ENCODE data around the gene SSNA1. TPM values are rescaled to one million over a fixed set of nuclear protein-coding genes. Genes with fewer than 3 reads are reported as not detected.
A peak's percentile ranks its signal among the peaks of the same experiment; 100 is the strongest.

The SSNA1 gene
- polyA plus RNA-seq (2013, experiment 1 of 4) = 55.0 TPM
- 51.0 TPM for polyA plus RNA-seq (2013, experiment 2 of 4)
- polyA plus RNA-seq (2013, experiment 3 of 4) = 62.6 TPM
- 61.0 TPM for polyA plus RNA-seq (2013, experiment 4 of 4)

GRCh38 chr9:137188490-137189296 is at the start of gene SSNA1, which contains the start of gene ANAPC2:
Gene SSNA1 (plus strand): TSS chr9:137188676. CDS start chr9:137188727, 51 bp downstream.
Gene ANAPC2 (minus strand): TSS chr9:137188560. CDS start chr9:137188532, 28 bp downstream.
- H3K9me3 ChIP-seq (ENCODE audit: control insufficient read depth, low read length) = no peaks in the 10 kb centered on the region
- H3K36me3 ChIP-seq (ENCODE audit: control insufficient read depth, insufficient read depth, low read length) = no peaks in the 10 kb centered on the region
- H3K27me3 ChIP-seq (ENCODE audit: control insufficient read depth, insufficient read depth, low read length, poor library complexity, severe bottlenecking) = no peaks in the 10 kb centered on the region
- H3K4me1 ChIP-seq (ENCODE audit: control insufficient read depth, insufficient read depth, low read length) = peaks cover 10% of the 10 kb centered on the region
- peak within 1 kb of the TSS; percentile 89 for H3K4me3 ChIP-seq (ENCODE audit: insufficient read depth, low read depth, low read length)
- WGBS, 2 experiments = 1% methylated on average over 98 of the region's 98 CpGs
- H3K27ac ChIP-seq (ENCODE audit: insufficient read depth, low read depth, low read length, poor library complexity, severe bottlenecking) = peak within 1 kb of the TSS; percentile 2

DNA sequence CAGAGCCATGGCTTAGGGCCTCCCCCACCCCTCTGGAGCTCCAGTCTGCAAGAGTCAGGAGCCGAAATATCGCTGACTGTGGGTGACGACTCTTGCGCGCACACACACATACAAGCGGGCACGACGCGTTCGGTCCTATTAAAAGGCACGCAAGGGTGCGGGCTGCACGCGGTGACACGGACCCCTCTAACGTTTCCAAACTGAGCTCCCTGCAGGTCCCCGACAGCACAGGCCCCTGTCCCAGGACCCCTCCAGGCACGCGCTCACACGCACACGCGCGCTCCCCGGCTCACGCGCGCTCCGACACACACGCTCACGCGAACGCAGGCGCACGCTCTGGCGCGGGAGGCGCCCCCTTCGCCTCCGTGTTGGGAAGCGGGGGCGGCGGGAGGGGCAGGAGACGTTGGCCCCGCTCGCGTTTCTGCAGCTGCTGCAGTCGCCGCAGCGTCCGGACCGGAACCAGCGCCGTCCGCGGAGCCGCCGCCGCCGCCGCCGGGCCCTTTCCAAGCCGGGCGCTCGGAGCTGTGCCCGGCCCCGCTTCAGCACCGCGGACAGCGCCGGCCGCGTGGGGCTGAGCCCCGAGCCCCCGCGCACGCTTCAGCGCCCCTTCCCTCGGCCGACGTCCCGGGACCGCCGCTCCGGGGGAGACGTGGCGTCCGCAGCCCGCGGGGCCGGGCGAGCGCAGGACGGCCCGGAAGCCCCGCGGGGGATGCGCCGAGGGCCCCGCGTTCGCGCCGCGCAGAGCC is 49.6 kb upstream of the SSNA1 start, which contains the start of gene GRIN1:
GRIN1 (plus strand) TSS at position 433 of the 746 bp plus-strand sequence. CDS start 333 bp downstream, outside the sequence.
- 12% methylated on average over 104 of the region's 104 CpGs for WGBS, 2 experiments
- Histone ChIP-seq H3K27ac (ENCODE audit: insufficient read depth, low read depth, low read length, poor library complexity, severe bottlenecking) (no peak within 1 kb of the TSS), H3K4me3 (ENCODE audit: insufficient read depth, low read depth, low read length) (no peak within 1 kb of the TSS), H3K9me3 (ENCODE audit: control insufficient read depth, low read length) (no peaks in the 10 kb centered on the region), H3K4me1 (ENCODE audit: control insufficient read depth, insufficient read depth, low read length) (no peaks in the 10 kb centered on the region), H3K27me3 (ENCODE audit: control insufficient read depth, insufficient read depth, low read length, poor library complexity, severe bottlenecking) (peaks cover 98% of the 10 kb centered on the region), H3K36me3 (ENCODE audit: control insufficient read depth, insufficient read depth, low read length) (no peaks in the 10 kb centered on the region)

DNA sequence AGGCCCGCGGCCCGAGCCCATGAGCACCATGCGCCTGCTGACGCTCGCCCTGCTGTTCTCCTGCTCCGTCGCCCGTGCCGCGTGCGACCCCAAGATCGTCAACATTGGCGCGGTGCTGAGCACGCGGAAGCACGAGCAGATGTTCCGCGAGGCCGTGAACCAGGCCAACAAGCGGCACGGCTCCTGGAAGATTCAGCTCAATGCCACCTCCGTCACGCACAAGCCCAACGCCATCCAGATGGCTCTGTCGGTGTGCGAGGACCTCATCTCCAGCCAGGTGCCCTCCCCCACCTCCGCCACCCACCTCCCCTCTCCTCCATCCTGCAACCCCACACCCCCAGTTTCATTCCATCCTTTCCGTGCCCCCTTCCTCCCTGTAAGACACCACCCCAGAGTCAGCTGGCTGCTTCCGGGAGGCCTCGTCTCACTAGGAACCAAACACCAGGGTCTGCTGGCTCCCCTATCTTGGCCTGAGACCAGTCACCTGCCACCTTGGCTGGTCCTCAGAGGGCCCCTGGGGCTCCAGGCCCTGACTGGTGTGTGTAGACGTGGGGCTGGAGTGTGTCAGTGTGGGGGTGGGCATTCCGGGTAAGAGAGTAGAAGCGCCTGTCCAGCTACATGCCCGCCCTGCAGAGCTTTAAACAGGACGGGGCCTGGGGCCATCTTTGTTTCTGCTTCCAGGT is 48.9 kb upstream of the SSNA1 start:
- no peak overlapping the region for H3K27ac ChIP-seq (ENCODE audit: insufficient read depth, low read depth, low read length, poor library complexity, severe bottlenecking)
- 44% methylated on average over 37 of the region's 37 CpGs for WGBS, 2 experiments
- H3K36me3 ChIP-seq (ENCODE audit: control insufficient read depth, insufficient read depth, low read length) = no peaks in the 10 kb centered on the region
- peaks cover 95% of the 10 kb centered on the region for H3K27me3 ChIP-seq (ENCODE audit: control insufficient read depth, insufficient read depth, low read length, poor library complexity, severe bottlenecking)
- no peaks in the 10 kb centered on the region for H3K9me3 ChIP-seq (ENCODE audit: control insufficient read depth, low read length)
- no peaks in the 10 kb centered on the region for H3K4me1 ChIP-seq (ENCODE audit: control insufficient read depth, insufficient read depth, low read length)
- no peak overlapping the region for H3K4me3 ChIP-seq (ENCODE audit: insufficient read depth, low read depth, low read length)

DNA sequence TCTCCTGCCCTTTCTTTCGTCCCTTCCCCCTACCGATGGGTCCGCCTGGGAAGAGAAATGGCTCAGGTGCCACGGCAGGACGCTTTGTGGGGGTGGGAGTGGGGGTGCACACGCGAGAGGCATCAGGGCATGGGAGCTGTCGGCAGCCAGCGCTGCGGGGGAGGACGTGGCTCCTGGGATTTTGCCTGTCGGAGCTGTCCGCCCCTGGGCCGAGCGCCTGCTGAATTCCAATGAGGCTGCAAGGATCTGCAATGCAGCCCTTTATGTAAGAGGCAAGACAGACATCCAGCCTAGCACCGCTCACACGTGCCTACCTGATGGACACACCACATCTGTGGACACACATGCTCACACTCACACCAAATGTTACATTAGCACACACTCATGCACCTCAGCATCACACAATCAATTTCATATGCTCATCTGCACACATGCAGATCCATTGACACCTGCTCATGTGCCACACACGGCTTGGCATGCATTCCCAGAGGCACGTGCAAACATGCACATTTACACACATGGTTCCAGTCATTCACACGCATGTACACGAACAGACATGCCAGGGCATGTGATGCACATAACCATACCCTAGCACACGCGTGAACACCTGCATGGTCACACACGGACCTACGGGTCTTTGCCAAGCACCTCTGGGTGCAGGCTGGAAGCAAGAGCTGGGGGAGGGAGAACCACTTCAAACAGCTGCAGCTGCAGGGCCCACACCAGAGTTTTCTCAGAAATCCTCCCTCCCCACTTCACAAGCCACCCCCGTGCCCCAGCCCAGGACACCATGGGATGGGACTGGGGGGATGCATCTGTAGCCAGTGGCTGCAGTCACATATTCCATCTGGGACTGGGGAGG is 48.1 kb upstream of the SSNA1 start:
- WGBS, 2 experiments = 63% methylated on average over 26 of the region's 26 CpGs
- no peak overlapping the region for H3K27ac ChIP-seq (ENCODE audit: insufficient read depth, low read depth, low read length, poor library complexity, severe bottlenecking)
- no peaks in the 10 kb centered on the region for H3K4me1 ChIP-seq (ENCODE audit: control insufficient read depth, insufficient read depth, low read length)
- H3K27me3 ChIP-seq (ENCODE audit: control insufficient read depth, insufficient read depth, low read length, poor library complexity, severe bottlenecking) = peaks cover 88% of the 10 kb centered on the region
- no peaks in the 10 kb centered on the region for H3K9me3 ChIP-seq (ENCODE audit: control insufficient read depth, low read length)
- no peaks in the 10 kb centered on the region for H3K36me3 ChIP-seq (ENCODE audit: control insufficient read depth, insufficient read depth, low read length)
- no peak overlapping the region for H3K4me3 ChIP-seq (ENCODE audit: insufficient read depth, low read depth, low read length)

GRCh38 chr9:137141050-137141810 is 47.2 kb upstream of the SSNA1 start:
- Histone ChIP-seq H3K36me3 (ENCODE audit: control insufficient read depth, insufficient read depth, low read length) (no peaks in the 10 kb centered on the region), H3K27ac (ENCODE audit: insufficient read depth, low read depth, low read length, poor library complexity, severe bottlenecking) (no peak overlapping the region), H3K27me3 (ENCODE audit: control insufficient read depth, insufficient read depth, low read length, poor library complexity, severe bottlenecking) (peaks cover 87% of the 10 kb centered on the region), H3K9me3 (ENCODE audit: control insufficient read depth, low read length) (no peaks in the 10 kb centered on the region), H3K4me1 (ENCODE audit: control insufficient read depth, insufficient read depth, low read length) (no peaks in the 10 kb centered on the region), H3K4me3 (ENCODE audit: insufficient read depth, low read depth, low read length) (no peak overlapping the region)
- 78 to 79% methylated on average over 17 of the region's 17 CpGs for WGBS, 2 experiments

DNA sequence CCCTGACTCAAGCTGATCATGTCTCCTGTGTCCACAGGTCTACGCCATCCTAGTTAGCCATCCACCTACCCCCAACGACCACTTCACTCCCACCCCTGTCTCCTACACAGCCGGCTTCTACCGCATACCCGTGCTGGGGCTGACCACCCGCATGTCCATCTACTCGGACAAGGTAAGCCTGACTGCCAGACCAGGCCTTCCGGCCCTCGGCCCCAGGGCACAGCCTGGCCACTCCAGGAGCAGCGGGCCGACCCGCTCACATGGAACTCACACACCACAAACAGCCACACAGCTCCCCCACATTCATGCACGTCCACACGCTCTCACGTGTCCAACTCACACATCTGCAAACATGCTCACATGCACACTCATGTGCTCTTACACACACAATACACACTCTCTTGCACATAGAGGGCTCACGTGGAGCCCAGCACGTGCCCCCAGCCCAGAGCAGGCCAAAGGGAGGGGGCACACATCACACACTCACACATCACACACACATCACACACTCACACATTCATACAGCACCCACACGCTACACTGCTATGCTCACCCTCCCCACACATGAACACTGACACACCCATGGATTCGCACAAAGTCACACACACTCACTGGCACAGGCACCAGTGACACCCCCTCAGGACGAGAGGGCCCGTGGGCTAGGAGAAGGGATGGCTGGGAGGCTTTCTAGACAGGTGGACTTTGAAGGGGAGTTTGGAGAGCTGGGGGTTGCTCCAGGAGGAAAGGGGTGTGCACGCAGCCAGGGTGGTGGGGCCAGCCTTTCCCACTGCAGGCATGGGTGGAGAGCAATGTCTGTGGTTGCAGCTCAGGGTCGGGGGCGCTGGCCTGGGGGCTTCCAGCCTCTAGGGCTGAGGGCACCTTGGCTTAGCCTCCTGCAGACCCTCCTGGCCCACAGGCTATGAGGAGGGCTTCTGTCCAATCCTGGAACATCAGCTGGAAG is 46.2 kb upstream of the SSNA1 start:
- no peak overlapping the region for H3K27ac ChIP-seq (ENCODE audit: insufficient read depth, low read depth, low read length, poor library complexity, severe bottlenecking)
- H3K36me3 ChIP-seq (ENCODE audit: control insufficient read depth, insufficient read depth, low read length) = no peaks in the 10 kb centered on the region
- 78 to 80% methylated on average over 24 of the region's 24 CpGs for WGBS, 2 experiments
- H3K9me3 ChIP-seq (ENCODE audit: control insufficient read depth, low read length) = no peaks in the 10 kb centered on the region
- H3K4me3 ChIP-seq (ENCODE audit: insufficient read depth, low read depth, low read length) = no peak overlapping the region
- H3K27me3 ChIP-seq (ENCODE audit: control insufficient read depth, insufficient read depth, low read length, poor library complexity, severe bottlenecking) = peaks cover 83% of the 10 kb centered on the region
- H3K4me1 ChIP-seq (ENCODE audit: control insufficient read depth, insufficient read depth, low read length) = no peaks in the 10 kb centered on the region

DNA sequence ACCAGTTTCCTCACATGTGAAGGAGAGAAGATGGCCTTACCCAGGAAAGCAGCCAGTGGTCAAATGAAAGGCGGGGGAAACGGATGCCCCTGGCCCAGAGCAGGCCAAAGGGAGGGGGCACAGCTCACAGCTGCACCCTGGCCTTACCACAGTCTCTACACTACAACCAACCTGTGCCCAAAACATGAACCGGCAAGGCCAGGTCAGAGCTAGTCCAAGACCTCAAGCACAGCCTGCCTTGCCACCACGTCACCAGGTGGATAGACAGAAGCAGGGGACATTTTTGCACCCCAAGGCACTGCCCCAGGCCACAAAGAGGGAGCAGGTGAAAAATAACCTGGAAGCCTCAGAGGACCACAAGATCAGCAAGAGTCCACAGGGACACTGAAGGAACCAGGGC is 45.0 kb upstream of the SSNA1 start:
- no peak overlapping the region for H3K4me3 ChIP-seq (ENCODE audit: insufficient read depth, low read depth, low read length)
- H3K4me1 ChIP-seq (ENCODE audit: control insufficient read depth, insufficient read depth, low read length) = no peaks in the 10 kb centered on the region
- H3K36me3 ChIP-seq (ENCODE audit: control insufficient read depth, insufficient read depth, low read length) = no peaks in the 10 kb centered on the region
- no peaks in the 10 kb centered on the region for H3K9me3 ChIP-seq (ENCODE audit: control insufficient read depth, low read length)
- 61 to 65% methylated on average over 4 of the region's 4 CpGs for WGBS, 2 experiments
- H3K27ac ChIP-seq (ENCODE audit: insufficient read depth, low read depth, low read length, poor library complexity, severe bottlenecking) = no peak overlapping the region
- H3K27me3 ChIP-seq (ENCODE audit: control insufficient read depth, insufficient read depth, low read length, poor library complexity, severe bottlenecking) = peaks cover 78% of the 10 kb centered on the region

GRCh38 chr9:137145731-137146526 is 42.5 kb upstream of the SSNA1 start:
- H3K9me3 ChIP-seq (ENCODE audit: control insufficient read depth, low read length) = no peaks in the 10 kb centered on the region
- 55 to 58% methylated on average over 48 to 49 of the region's 49 CpGs for WGBS, 2 experiments
- peaks cover 56% of the 10 kb centered on the region for H3K27me3 ChIP-seq (ENCODE audit: control insufficient read depth, insufficient read depth, low read length, poor library complexity, severe bottlenecking)
- H3K4me3 ChIP-seq (ENCODE audit: insufficient read depth, low read depth, low read length) = no peak overlapping the region
- H3K27ac ChIP-seq (ENCODE audit: insufficient read depth, low read depth, low read length, poor library complexity, severe bottlenecking) = no peak overlapping the region
- H3K36me3 ChIP-seq (ENCODE audit: control insufficient read depth, insufficient read depth, low read length) = no peaks in the 10 kb centered on the region
- no peaks in the 10 kb centered on the region for H3K4me1 ChIP-seq (ENCODE audit: control insufficient read depth, insufficient read depth, low read length)

All from ectodermal cell (in vitro differentiated cells).